K562 (cell line): Measurements from ENCODE around the gene RARA. TPM values are rescaled to one million over a fixed set of nuclear protein-coding genes. Genes with fewer than 3 reads are reported as not detected.

Experiments
- ATAC-seq: fragments of 200-7000 bp; cut with Tn5 transposase; 3 replicates; pipeline ENCODE4 v1.9.1; 2020; ENCODE audit warnings: moderate library complexity
- BruUV-seq: library from RNA; stranded (reverse); fragments of 400-500 nt; replicated peaks from 2 replicates; lab custom pipeline; 2021; lab: Mats Ljungman, UMichigan
- CTCF ChIA-PET: fragments of 300-600 bp; formaldehyde crosslinking; extraction: SDS; loops from one replicate; lab custom pipeline; 2021; ENCODE audit warnings: low intra/inter-chr PET ratio; lab: Yijun Ruan, JAX
- POLR2A ChIA-PET: fragments of 300-600, 350-650 bp; sonication (Branson Sonifier 250); formaldehyde crosslinking; extraction: SDS; loops from one replicate; lab custom pipeline; 2021; ENCODE audit warnings: antibody characterized with exemption, inconsistent platforms; lab: Yijun Ruan, JAX
- DNase-seq, 4 experiments: peaks; one replicate each; pipeline versions ENCODE4 v3.0.0 to v3.0.0-alpha.2; 2011 to 2018; ENCODE audit warnings: low spot score in 3 of 4, mixed read lengths in 3 of 4; ENCODE audit errors: extremely low read depth in 1 of 4
- FAIRE-seq: peaks from 2 replicates; lab custom pipeline; 2011; peaks lifted over from hg19 to GRCh38; lab: Jason Lieb, UNC
- H2AFZ ChIP-seq: 2 replicates; pipeline ENCODE4 v1.6.0; 2011; ENCODE audit warnings: low read depth, low read length, control low read depth, inconsistent platforms
- H3K27ac ChIP-seq: fragments of 200-600 bp; 3 replicates; pipeline ENCODE4 v1.8.0; 2011; ENCODE audit warnings: low read depth, mild to moderate bottlenecking, control low read depth, inconsistent platforms, low read length, moderate library complexity, mixed read lengths; ENCODE audit errors: extremely low read depth
- H3K27me3 ChIP-seq, 2 experiments: fragments of 300-600 bp in 1 of 2; 2 replicates in 1 of 2; 3 replicates in 1 of 2; pipeline versions ENCODE4 v1.6.0 to v1.8.0; 2011; ENCODE audit warnings: inconsistent platforms in 2 of 2, low read length in 2 of 2, mild to moderate bottlenecking in 1 of 2, mixed read lengths in 1 of 2, moderate library complexity in 1 of 2; ENCODE audit not compliant: control insufficient read depth in 2 of 2, insufficient read depth in 2 of 2
- H3K36me3 ChIP-seq: fragments of 300-600 bp; 3 replicates; pipeline ENCODE4 v1.8.0; 2011; ENCODE audit warnings: mild to moderate bottlenecking, low read length, inconsistent platforms; ENCODE audit not compliant: control insufficient read depth, insufficient read depth
- H3K4me1 ChIP-seq, 2 experiments: fragments of 200-600 bp in 1 of 2; replicated peaks in 1 of 2; 2 replicates in 1 of 2; 3 replicates in 1 of 2; pipeline versions ENCODE4 v1.5.1 to v1.8.0; 2011; ENCODE audit warnings: inconsistent platforms in 2 of 2, low read length in 2 of 2, mild to moderate bottlenecking in 1 of 2, mixed read lengths in 1 of 2, moderate library complexity in 1 of 2; ENCODE audit not compliant: control insufficient read depth in 2 of 2, insufficient read depth in 2 of 2
- H3K4me2 ChIP-seq: 2 replicates; pipeline ENCODE4 v1.6.1; 2011; ENCODE audit warnings: low read length, control low read depth, inconsistent platforms, mixed read lengths; ENCODE audit not compliant: insufficient read depth
- H3K4me3 ChIP-seq: fragments of 200-600 bp; sonication (generic), shearing (Covaris generic); 2 replicates; pipeline ENCODE4 v1.5.1; 2016; ENCODE audit warnings: control low read depth, inconsistent platforms
- H3K79me2 ChIP-seq: fragments of 200-600 bp; 3 replicates; pipeline ENCODE4 v1.8.0; 2011; ENCODE audit warnings: low read length, inconsistent platforms; ENCODE audit not compliant: control insufficient read depth, insufficient read depth
- H3K9ac ChIP-seq, 2 experiments: 2 replicates each; pipeline versions ENCODE4 v1.6.0 to v1.6.1; 2011; ENCODE audit warnings: low read depth in 2 of 2, low read length in 2 of 2, control low read depth in 1 of 2, inconsistent platforms in 1 of 2, mild to moderate bottlenecking in 1 of 2, mixed read lengths in 1 of 2; ENCODE audit not compliant: insufficient read depth in 1 of 2
- H3K9me1 ChIP-seq: one replicate; pipeline ENCODE4 v1.6.0; 2011; ENCODE audit warnings: inconsistent platforms, mild to moderate bottlenecking, low read length, moderate library complexity; ENCODE audit not compliant: control insufficient read depth, insufficient read depth
- H3K9me3 ChIP-seq: replicated peaks from 2 replicates; pipeline ENCODE4 v1.5.1; 2011; ENCODE audit warnings: low read depth, low read length, inconsistent platforms; ENCODE audit not compliant: control insufficient read depth, insufficient read depth
- H4K20me1 ChIP-seq: replicated peaks from 2 replicates; pipeline ENCODE4 v1.6.1; 2011; ENCODE audit warnings: low read length, inconsistent platforms, mixed read lengths; ENCODE audit not compliant: control insufficient read depth, insufficient read depth
- ATF1 ChIP-seq, 2 experiments: fragments of 450-650 bp in 1 of 2; IDR thresholded peaks; 2 replicates each; pipeline ENCODE4 v1.6.1; 2016; ENCODE audit warnings: missing compliant biosample characterization in 1 of 2, missing genetic modification characterization in 1 of 2
- BDP1 ChIP-seq: IDR thresholded peaks from 3 replicates; pipeline ENCODE4 v1.6.1; 2011; ENCODE audit not compliant: insufficient read length, insufficient read depth
- CREB3 ChIP-seq: fragments of 450-650 bp; conservative IDR thresholded peaks from 2 replicates; pipeline ENCODE4 v1.6.1; 2016; ENCODE audit warnings: missing genetic modification characterization, low read depth, mild to moderate bottlenecking, missing compliant biosample characterization, moderate library complexity
- CREM ChIP-seq: IDR thresholded peaks from 2 replicates; pipeline ENCODE4 v1.6.1; 2014; ENCODE audit warnings: antibody characterized with exemption, low read depth
- CSDE1 ChIP-seq, 2 experiments: fragments of 450-650 bp; IDR thresholded peaks; 2 replicates each; pipeline ENCODE4 v1.6.1; 2016; ENCODE audit warnings: mild to moderate bottlenecking in 1 of 2
- KDM1A ChIP-seq, 2 experiments: fragments of 450-650 bp; IDR thresholded peaks; 2 replicates each; pipeline ENCODE4 v1.6.1; 2016; ENCODE audit warnings: mild to moderate bottlenecking in 2 of 2
- KLF10 ChIP-seq: fragments of 250-450 bp; sonication (Bioruptor Pico); IDR thresholded peaks from 2 replicates; pipeline ENCODE4 v1.6.1; 2021; ENCODE audit warnings: matching md5 sums
- MEIS2 ChIP-seq: fragments of 450-650 bp; IDR thresholded peaks from 2 replicates; pipeline ENCODE4 v1.6.1; 2014; ENCODE audit warnings: mild to moderate bottlenecking; ENCODE audit not compliant: partially characterized antibody
- NFE2L1 ChIP-seq: fragments of 450-650 bp; IDR thresholded peaks from 2 replicates; pipeline ENCODE4 v1.6.1; 2016; ENCODE audit warnings: missing genetic modification characterization, low read depth, mild to moderate bottlenecking, missing compliant biosample characterization, moderate library complexity, borderline replicate concordance
- ZBTB34 ChIP-seq: fragments of 250-450 bp; sonication (Bioruptor Pico); IDR thresholded peaks from 2 replicates; pipeline ENCODE4 v1.8.0; 2021; ENCODE audit warnings: mild to moderate bottlenecking, moderate library complexity
- ZNF561 ChIP-seq: fragments of 450-650 bp; formaldehyde crosslinking; conservative IDR thresholded peaks from 2 replicates; pipeline ENCODE4 v1.4.0; 2020; ENCODE audit warnings: mild to moderate bottlenecking, moderate library complexity
- WGBS: fragments of 100-300 bp; shearing (Covaris generic); methylation state at CpG from one replicate; pipeline ENCODE4 v1.1.6; 2016; ENCODE audit warnings: low coverage, mixed read lengths; ENCODE audit not compliant: insufficient coverage; ENCODE audit errors: missing lambda C conversion rate; 5-methylcytosine and 5-hydroxymethylcytosine counted together
- in situ Hi-C: fragments of 300-500 bp; cut with MboI; formaldehyde crosslinking; loops from 4 replicates; pipeline ENCODE4 v1.15.0; 2018; ENCODE audit warnings: inconsistent platforms, mixed read lengths
- intact Hi-C: fragments of 100-400 bp; cut with micrococcal nuclease; formaldehyde crosslinking; loops from 2 replicates; pipeline ENCODE4 v1.14.2; 2022
- polyA plus RNA-seq, 8 experiments: library from polyadenylated mRNA; depleted of rRNA in 4 of 8; stranded (reverse) in 5 of 8; unstranded in 3 of 8; fragments of >200 nt; fragmentation: Nextera tagmentation in 2 of 8; fragmentation: Illumina TruSeq in 1 of 8; extraction: Ambion mirVana in 2 of 8; extraction: Trizol in 1 of 8; gene quantifications; 2 replicates each; pipeline versions ENCODE4 v1.2.1 to v1.2.3, GENCODE V29; 2011 to 2014; ENCODE audit warnings: inconsistent platforms in 1 of 8, missing spikeins in 1 of 8
- total RNA-seq, 7 experiments: library from RNA; depleted of rRNA in 6 of 7; stranded (reverse); fragments of >200 nt in 6 of 7; fragmentation: Illumina TruSeq in 2 of 7; extraction: Trizol in 2 of 7; gene quantifications; 2 replicates each; pipeline versions ENCODE4 v1.2.1 to v1.2.3, GENCODE V29; 2011 to 2021; ENCODE audit warnings: low replicate concordance in 1 of 7

Gene RARA
- total and polyA plus RNA-seq, 9 of the 15 experiments (the other 6 are each of a cell fraction or from before 2014, with no cell fraction given) = 0.10 to 28.0 (median 7.9) TPM

GRCh38 chr17:40349477-40349894, 40.5 kb downstream of the RARA start:
- WGBS = 89% methylated on average over 10 of the region's 10 CpGs
- Histone ChIP-seq H4K20me1 (0 out of 2 replicates have a peak, but pooled peaks cover 3% of the 10 kb centered on the region), H3K9ac (peak overlapping the region in 1 of 2 experiments; percentile 59; a peak in 1 of 4 replicates), H3K9me3 (no peaks in the 10 kb centered on the region), H3K27ac (no peak overlapping the region), H3K36me3 (peaks cover 50% of the 10 kb centered on the region; the same call in 2 of the 3 replicates), H3K9me1 (no peaks in the 10 kb centered on the region), H2AFZ (no peak overlapping the region), H3K4me3 (no peak overlapping the region), H3K79me2 (peaks cover 44% of the 10 kb centered on the region), H3K27me3 (no peaks in the 10 kb centered on the region), H3K4me1 (peaks cover 34 to 69% of the 10 kb centered on the region in 2 experiments), H3K4me2 (no peak overlapping the region)
- ATAC-seq (no peak), FAIRE-seq (no peak), DNase-seq (no peak)
- intact Hi-C loops (no loop called here), in situ Hi-C loops (no loop called here)
- POLR2A ChIA-PET = interaction anchor here (1.3 kb wide), 1 partner anchor 14 kb away, joined by 4 read pairs; no protein-coding TSS in a partner anchor
- no peak for TF ChIP-seq KLF10 (CRISPR knock-in tag)
- CTCF ChIA-PET = interaction anchor here (0.8 kb wide), 1 partner anchor 48 kb away, joined by 3 read pairs; no protein-coding TSS in a partner anchor
- BruUV-seq = no TSS peak

GRCh38 chr17:40349895-40350688, 41.1 kb downstream of the RARA start:
- Histone ChIP-seq H2AFZ (no peak overlapping the region), H3K9me1 (no peaks in the 10 kb centered on the region), H3K4me1 (peaks cover 28 to 67% of the 10 kb centered on the region in 2 experiments), H4K20me1 (0 out of 2 replicates have a peak, but pooled peaks cover 3% of the 10 kb centered on the region), H3K4me2 (no peak overlapping the region), H3K27ac (no peak overlapping the region), H3K9me3 (no peaks in the 10 kb centered on the region), H3K9ac (peak overlapping the region in 1 of 2 experiments; percentile 59; a peak in 1 of 4 replicates), H3K36me3 (peaks cover 53% of the 10 kb centered on the region; the same call in 2 of the 3 replicates), H3K79me2 (peaks cover 38% of the 10 kb centered on the region), H3K27me3 (no peaks in the 10 kb centered on the region), H3K4me3 (no peak overlapping the region)
- in situ Hi-C loops (loop anchor here (5.0 to 10.0 kb wide), 3 partner anchors 48 to 335 kb away; partner anchors contain the start of gene CSF3), intact Hi-C loops (loop anchor here (10.0 kb wide), 1 partner anchor 335 kb away; the partner anchor contains the start of gene CSF3)
- 69% methylated on average over 19 of the region's 19 CpGs for WGBS
- FAIRE-seq (no peak), ATAC-seq (no peak), DNase-seq (peak in 1 of 4 experiments; percentile 47)
- CTCF ChIA-PET = interaction anchor here (0.8 kb wide), 1 partner anchor 49 kb away, joined by 3 read pairs; no protein-coding TSS in a partner anchor
- POLR2A ChIA-PET = interaction anchor here (1.3 kb wide), 1 partner anchor 13 kb away, joined by 4 read pairs; no protein-coding TSS in a partner anchor
- BruUV-seq = no TSS peak
- TF ChIP-seq ATF1 (CRISPR knock-in tag; IDR thresholded peaks at IDR 0.05) (no peak), ATF1 (tag; IDR thresholded peaks at IDR 0.05) (0 out of 2 replicates have a peak, but pooled peaks have one; percentile 16), CSDE1 (IDR thresholded peaks at IDR 0.05) (peak in 1 of 2 experiments; percentile 53; a peak in 1 of 4 replicates), ZNF561 (CRISPR knock-in tag) (no peak), ZBTB34 (no peak), NFE2L1 (tag) (no peak), CREM (peak; percentile 62), KDM1A (IDR thresholded peaks at IDR 0.05) (peak in 1 of 2 experiments; percentile 77; a peak in 1 of 4 replicates), BDP1 (no peak), MEIS2 (peak; percentile 88), CREB3 (tag) (no peak)
